Measurements from ENCODE around the gene NCKAP1.
"Not testable (repeated sequence)": the region's sequence is repeated elsewhere in the genome, so short reads cannot be mapped to it uniquely, and the experiment has no call there.

NCKAP1 gene

DNA sequence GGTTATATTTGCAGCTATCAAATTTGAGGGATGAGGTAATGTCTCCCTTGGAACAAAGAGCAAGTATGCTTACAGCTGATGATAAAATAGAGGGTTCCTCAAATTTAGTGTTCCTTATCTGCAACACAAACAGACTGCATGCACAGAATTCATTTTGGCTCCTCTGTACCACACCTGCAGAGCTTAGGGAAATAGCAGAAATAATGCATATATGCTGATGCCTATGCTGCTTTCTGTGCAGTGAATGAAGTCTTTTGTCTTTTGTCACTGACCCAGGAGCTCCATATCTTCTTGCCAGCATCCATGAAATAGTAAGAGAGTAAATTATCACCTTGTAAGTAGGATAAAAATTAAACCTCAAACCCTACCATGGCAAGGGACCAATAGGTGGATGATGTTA, 69.8 kb downstream of the NCKAP1 start:
- TF ChIP-seq, protein P1, sequence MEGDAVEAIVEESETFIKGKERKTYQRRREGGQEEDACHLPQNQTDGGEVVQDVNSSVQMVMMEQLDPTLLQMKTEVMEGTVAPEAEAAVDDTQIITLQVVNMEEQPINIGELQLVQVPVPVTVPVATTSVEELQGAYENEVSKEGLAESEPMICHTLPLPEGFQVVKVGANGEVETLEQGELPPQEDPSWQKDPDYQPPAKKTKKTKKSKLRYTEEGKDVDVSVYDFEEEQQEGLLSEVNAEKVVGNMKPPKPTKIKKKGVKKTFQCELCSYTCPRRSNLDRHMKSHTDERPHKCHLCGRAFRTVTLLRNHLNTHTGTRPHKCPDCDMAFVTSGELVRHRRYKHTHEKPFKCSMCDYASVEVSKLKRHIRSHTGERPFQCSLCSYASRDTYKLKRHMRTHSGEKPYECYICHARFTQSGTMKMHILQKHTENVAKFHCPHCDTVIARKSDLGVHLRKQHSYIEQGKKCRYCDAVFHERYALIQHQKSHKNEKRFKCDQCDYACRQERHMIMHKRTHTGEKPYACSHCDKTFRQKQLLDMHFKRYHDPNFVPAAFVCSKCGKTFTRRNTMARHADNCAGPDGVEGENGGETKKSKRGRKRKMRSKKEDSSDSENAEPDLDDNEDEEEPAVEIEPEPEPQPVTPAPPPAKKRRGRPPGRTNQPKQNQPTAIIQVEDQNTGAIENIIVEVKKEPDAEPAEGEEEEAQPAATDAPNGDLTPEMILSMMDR (IDR thresholded peaks at IDR 0.05; ENCODE audit: insufficient read depth, low read length, missing control alignments), result no peak
- POLR2A ChIA-PET, result no interaction called here
- H3K4me3 ChIP-seq (ENCODE audit: low read depth, low read length), result no peak overlapping the region
- CTCF ChIA-PET, result interaction anchor here (0.9 to 1.3 kb wide), 2 partner anchors 11 to 184 kb away, joined by 3 to 4 read pairs; no protein-coding TSS in a partner anchor
- no peak for DNase-seq (ENCODE audit: low read depth, low spot score)

DNA sequence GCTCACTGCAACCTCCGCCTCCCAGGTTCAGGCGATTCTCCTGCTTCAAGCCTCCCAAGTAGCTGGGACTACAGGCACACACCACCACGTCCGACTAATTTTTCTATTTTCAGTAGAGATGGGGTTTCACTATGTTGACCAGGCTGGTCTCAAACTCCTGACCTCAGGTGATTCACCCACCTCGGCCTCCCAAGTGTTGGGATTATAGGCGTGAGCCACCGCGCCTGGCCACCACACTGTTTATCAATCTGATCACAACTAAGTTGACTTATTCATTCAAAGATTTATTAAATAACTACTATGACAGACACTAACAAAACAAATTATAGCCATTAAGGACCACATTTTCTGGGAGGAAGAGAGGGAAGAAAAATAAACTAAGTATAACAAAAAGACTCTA, 71.9 kb downstream of the NCKAP1 start:
- DNase-seq (ENCODE audit: low read depth, low spot score); POLR2A ChIA-PET; CTCF ChIA-PET; H3K4me3 ChIP-seq (ENCODE audit: low read depth, low read length): not testable (repeated sequence)

DNA sequence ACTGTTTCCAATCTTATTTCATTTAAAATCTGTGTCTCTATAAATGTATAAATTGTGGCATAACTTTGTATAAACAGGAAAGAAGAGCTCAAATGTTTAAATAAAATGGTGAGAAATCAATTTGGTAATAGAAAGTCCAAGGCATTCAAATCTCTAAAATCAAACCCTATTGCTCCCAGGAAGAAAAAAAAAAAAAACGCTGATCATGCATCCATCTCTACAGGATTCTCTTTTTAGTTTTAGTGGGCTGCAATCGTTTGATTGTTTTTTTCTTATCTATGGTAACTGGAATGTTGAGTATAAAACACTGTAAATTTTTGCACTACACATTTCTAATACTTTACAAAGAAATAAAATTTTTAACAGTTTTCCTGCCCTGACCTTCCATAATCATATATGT, 75.6 kb downstream of the NCKAP1 start:
- DNase-seq (ENCODE audit: low read depth, low spot score), result no peak
- TF ChIP-seq, protein P1 (IDR thresholded peaks at IDR 0.05; ENCODE audit: insufficient read depth, low read length, missing control alignments), result no peak
- ChIA-PET POLR2A (no interaction called here), CTCF (interaction anchor here (1.8 kb wide), 1 partner anchor 17 kb away, joined by 8 read pairs; no protein-coding TSS in a partner anchor)
- H3K4me3 ChIP-seq (ENCODE audit: low read depth, low read length), result no peak overlapping the region

DNA sequence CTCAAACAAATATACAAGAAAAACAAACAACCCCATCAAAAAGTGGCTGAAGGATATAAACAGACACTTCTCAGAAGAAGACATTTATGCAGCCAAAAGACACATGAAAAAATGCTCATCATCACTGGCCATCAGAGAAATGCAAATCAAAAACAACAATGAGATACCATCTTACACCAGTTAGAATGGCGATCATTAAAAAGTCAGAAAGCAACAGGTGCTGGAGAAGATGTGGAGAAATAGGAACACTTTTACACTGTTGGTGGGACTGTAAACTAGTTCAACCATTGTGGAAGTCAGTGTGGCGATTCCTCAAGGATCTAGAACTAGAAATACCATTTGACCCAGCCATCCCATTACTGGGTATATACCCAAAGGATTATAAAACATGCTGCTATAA, 77.4 kb downstream of the NCKAP1 start:
- CTCF ChIA-PET; POLR2A ChIA-PET; H3K4me3 ChIP-seq (ENCODE audit: low read depth, low read length); DNase-seq (ENCODE audit: low read depth, low spot score): not testable (repeated sequence)

DNA sequence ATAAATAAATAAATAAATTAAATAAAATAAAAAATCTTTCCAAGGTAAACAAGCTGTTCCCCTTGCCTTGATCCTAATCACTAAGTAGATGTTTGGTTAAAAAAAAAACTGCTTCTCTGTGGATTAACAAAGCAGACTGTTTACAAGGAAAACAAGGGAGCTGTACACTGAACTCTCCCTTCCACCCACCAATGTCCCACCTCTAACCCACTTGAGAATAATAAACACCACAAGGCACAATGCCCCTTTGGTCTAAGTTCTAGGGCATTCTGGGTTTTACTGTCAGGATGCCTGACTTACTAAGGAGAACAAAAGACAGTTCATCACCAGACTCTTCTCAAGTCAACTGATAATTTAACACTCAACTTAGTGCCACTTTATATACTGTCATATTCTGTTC, 83.5 kb downstream of the NCKAP1 start:
- no peak overlapping the region for H3K4me3 ChIP-seq (ENCODE audit: low read depth, low read length)
- CTCF ChIA-PET, result no interaction called here
- POLR2A ChIA-PET, result no interaction called here
- no peak for DNase-seq (ENCODE audit: low read depth, low spot score)
- TF ChIP-seq, protein P1 (IDR thresholded peaks at IDR 0.05; ENCODE audit: insufficient read depth, low read length, missing control alignments), result no peak

DNA sequence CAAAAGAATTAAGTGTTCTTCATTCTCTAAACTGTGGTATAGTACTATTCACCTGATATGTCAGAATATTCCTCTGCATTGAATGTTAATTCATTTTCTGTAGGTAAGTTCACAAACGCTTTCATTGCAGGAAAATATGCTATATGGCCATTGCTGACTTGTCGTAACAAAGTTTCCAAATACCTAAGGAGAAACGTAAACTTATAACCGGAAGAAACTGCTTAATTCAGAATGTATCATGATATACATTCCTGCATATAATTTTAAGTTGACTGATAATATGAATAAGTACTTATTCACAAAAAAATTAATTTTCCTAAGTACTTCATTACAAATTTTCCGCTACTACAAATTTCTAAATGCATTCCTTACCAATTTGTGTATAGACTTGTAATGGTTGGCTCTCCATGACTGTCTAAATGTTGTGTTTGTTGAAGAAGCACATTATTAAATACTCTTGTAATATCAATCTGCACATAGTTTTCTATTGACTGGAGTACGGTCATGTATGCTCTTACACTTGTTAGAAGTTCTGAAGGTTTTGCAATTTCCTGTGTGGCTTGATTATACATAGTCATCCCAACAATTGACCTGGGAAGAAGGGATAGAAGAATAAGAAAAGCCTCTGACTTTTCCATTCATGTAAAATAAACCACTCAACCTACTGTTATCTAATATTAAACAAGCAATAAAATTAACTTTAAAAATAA, 85.4 kb downstream of the NCKAP1 start:
- H3K4me3 ChIP-seq (ENCODE audit: low read depth, low read length), result no peak overlapping the region
- DNase-seq (ENCODE audit: low read depth, low spot score), result peak; percentile 24
- ChIA-PET CTCF (interaction anchor here (1.0 to 1.6 kb wide), 2 partner anchors 27 to 189 kb away, joined by 4 to 6 read pairs; no protein-coding TSS in a partner anchor), POLR2A (no interaction called here)
- TF ChIP-seq, protein P1 (IDR thresholded peaks at IDR 0.05; ENCODE audit: insufficient read depth, low read length, missing control alignments), result no peak

DNA sequence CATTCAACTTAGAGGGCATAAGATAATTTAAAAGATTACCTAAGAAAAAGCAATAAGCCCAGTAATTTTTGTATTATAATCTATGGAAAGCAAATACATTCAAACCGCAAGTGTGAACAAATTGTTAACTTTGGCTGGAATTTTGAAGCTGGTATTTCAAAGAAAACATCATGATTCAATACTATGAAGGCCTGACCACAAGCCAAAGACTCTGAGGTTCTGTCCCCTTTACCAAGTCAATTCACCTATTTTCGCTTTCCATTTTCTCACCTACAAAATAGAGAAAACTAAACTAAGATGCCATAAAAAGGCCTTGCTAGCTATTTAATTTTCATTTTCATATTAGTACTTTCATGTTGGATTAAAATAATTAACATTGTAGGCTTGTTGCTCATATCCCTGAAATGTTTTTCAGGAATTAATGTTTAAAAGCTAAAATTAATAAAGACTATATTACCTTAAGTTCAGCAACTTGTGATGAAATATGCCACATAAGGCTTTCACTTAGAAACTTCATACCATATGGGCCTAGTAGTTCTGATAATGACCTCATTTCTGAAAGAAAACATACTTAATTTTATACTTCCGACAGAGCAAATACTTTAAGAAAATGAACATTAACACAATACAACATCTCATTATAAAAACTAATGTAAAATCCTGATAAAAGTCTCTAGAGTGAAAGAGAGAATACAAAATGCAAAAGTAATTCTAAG, 86.2 kb downstream of the NCKAP1 start:
- CTCF ChIA-PET, result interaction anchor here (1.0 to 1.4 kb wide), 3 partner anchors 12 to 188 kb away, joined by 3 to 4 read pairs (median 3); no protein-coding TSS in a partner anchor
- TF ChIP-seq, protein P1 (IDR thresholded peaks at IDR 0.05; ENCODE audit: insufficient read depth, low read length, missing control alignments), result no peak
- DNase-seq (ENCODE audit: low read depth, low spot score), result no peak
- POLR2A ChIA-PET, result no interaction called here
- no peak overlapping the region for H3K4me3 ChIP-seq (ENCODE audit: low read depth, low read length)

Measured in AG04449 (cell line).